NCI-H345 (cell line): Measurements from ENCODE around the gene KCNJ11.
A peak's percentile ranks its signal among the peaks of the same experiment; 100 is the strongest.

Experiments
- DNase-seq: peaks from one replicate; lab custom pipeline; 2025; lab: John Stamatoyannopoulos, UW

The KCNJ11 gene

DNA sequence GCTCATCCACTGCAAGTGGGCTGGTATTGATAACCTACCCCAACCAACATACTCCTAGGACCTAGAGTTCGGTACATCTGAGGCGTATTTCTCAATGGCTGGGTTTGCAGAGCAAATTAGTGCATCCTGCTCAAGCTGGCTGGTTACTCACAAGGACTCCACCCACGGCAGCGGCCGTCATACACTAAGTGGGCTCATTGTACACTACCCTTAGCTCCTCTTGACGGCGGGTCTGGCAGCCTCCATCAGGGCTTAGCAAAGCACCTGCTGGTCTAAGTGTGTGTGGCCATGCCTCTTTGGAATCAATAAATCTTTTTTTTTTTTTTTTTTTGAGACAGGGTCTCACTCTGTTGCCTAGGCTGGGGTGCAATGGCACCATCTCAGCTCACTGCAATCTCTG, 20.2 kb upstream of the KCNJ11 start:
- DNase-seq, result peak; percentile 14

DNA sequence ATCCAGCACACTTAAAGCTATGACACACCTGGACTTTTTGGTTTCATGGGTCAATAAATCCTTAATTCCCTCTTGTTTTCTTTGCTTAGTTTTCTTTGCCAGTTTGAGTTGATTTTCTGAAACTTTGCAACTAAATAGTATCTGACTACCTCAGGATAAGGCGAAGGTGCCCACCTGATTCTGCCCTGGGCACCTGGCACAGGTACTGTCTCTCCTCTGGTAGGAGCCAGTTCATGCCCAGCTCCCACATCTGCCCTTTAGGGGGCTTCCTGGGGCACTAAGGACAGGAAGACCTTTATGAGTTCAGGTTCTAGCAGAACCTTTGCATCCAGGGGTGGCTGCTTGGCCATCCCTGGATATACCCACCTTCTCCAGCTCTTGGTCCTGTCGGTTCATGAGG, 19.6 kb upstream of the KCNJ11 start:
- DNase-seq, result no peak

DNA sequence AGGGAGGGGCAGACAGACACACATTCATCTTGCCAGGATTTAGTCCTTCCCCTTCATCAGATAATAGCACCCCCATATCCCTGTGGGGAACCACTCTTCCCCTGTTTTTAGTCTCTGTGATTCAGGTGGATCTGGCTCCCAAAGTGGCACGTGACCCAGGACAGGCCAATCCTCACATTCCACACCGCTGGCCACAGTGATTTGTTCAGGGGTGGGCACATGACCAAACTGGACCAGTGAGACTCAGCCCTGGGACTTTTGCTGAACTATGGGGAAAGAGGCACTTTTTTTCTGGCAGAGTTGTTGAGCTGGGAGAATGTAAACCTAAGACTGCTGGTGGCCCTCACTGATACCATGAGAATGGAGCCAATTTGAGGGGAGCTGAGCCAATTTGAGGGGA, 19.1 kb upstream of the KCNJ11 start:
- no peak for DNase-seq

DNA sequence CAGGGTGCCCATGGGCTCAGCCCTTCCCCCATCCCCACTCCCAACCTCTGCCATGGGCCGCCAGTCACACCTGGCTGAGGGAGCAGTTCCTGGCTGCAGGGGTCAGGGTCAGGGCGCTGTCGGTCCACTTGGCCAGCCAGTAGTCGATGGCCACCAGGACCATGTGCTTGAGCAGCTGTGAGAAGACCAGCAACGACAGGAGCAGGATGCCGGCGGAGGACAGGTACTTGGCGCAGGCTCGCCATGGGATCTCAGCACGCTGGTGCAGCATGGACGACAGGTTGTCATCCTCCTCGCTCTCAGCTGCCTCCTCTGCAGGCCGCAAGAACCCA, 18.3 kb upstream of the KCNJ11 start:
- DNase-seq, result no peak

DNA sequence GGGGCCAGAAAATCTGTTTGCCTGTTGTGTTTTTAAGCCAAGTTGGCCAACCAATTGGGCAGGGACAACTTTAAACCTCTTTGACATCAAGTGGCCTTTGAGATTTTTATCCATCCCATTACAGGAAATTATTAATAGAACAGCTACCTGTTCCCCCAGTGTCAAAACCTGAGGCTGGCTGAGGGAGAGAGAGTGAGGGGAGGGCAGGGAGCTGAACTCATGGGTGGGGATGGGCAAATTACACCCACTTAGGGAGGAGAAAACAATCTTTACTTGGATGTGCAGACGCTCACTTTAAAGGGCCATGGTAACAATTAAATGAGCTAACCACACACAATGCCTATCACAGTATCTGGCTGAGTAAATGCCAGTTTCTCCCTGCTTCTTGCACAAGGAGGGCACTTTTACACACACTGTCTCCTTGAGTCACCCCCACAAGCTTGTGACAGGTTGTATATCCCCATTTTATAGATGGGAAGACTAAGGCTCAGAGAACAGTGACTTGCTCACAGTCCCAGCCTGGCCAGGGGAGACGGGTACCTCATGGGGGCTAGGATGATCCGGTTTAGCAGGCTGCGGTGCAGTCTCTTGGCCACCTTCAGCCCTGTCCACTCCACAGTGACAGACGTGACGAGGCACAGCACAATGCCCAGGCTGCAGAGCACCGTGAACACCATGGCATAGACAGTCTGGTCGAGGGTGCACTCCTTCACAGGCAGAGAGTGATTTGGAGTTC, 17.8 kb upstream of the KCNJ11 start:
- DNase-seq, result no peak

DNA sequence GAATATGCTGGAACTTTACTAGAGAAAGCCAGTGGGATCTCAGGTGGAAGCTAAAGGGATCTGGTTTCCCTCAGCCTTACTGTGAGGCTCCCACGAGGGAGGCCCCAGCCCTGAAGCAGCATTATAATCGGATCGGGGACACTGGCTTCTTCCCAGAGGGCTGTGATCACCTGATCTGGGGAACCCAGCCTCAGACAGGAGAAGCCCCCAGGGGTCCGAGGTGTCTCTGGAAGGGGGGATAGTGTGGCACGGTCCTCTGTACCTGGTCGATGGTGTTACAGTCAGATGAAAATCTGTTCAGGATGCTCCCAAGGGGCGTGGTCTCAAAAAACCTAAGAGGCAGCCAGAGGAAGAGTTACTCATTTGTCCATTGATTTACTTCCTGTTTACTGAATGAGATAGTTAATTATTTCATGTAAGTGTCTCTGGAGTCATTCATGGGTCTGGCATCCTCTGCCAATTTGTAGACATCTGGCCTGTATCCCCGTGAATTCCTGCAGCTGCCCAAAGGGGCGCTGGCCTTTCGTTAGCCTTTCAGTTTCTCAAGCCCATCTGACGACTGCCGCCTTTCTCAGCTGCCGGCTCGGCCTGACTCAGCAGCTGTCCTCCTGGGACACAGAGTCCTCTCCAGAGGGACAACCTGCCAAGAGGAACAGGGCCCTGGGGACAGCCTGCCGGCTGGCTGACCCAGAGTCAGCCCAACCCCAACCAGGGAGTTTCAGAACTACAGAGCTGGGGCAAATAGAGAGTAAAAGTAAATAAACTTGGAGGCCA, 17.0 kb upstream of the KCNJ11 start:
- no peak for DNase-seq

DNA sequence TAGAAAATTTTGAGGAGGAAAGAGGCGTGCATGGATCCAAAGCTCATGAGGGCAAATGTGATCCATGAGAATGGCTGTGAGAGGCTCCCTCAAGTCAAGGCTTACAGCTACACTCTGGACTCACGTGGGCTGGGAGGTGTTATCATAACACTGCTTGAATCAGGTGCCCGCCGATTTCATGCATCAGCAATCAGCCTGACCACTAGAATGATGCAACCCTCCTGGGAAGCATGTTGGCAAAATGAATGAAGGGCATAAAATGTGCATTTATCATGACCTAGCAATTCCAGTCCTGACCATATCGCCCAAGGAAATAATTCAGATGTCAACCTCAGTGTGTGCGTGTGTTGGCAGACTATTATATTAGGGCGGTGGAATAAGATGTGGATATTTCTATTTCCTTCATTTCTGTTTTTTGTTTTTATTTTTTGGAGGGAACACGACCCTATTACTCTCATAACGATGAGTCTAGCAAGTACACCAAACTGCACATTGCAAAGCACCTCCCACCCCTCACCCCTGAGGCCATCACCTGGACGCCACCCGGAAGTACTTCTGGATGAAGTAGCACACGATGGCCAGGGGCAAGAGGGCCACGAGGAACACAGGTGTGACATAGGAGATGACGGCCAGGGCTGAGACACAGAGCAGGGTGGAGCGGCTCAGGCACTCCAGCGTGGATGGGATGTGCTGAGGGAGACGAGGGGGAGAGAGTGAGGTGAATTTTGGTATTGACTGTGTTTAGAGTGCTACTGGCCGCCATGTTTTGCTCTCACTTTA, 15.7 kb upstream of the KCNJ11 start:
- DNase-seq, result no peak

DNA sequence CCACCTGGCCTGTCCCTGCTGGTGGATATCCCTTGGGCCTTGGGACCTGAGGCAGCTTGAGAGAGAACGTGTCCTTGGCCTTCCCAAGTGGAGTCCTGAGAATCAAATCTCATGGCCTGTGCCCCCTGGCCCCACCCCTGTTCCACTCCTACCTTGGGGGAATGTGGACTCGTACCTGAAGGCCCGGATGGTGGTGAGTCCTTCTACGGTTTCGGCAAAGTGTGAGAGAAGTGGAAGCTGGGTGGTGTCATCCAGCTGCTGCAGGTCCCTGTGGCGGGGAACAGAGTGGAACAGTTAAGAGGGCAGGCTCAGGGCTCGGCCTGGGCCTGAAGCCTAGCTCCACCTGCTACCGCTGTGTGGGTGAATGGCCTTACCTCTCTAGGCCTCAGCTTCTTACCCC, 14.0 kb upstream of the KCNJ11 start:
- no peak for DNase-seq

DNA sequence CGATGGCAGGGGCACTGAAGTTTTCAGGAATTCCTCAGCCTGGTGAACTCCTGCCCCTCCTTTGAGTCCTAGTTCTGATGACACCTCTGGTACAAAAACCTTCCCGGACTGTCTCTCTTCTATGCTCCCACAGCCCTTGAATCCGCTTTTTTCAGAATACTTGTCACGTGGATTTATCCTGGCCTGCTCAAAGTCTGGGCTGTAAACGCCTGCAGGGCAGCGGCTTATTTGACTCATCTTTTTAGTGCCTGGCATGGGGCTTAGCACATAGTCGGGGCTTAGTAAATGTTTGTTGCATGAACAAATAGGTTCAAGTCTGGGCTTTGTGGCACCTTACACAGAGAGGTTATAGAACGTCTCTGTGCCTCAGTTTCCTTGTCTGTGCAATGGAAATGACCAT, 13.4 kb upstream of the KCNJ11 start:
- no peak for DNase-seq

DNA sequence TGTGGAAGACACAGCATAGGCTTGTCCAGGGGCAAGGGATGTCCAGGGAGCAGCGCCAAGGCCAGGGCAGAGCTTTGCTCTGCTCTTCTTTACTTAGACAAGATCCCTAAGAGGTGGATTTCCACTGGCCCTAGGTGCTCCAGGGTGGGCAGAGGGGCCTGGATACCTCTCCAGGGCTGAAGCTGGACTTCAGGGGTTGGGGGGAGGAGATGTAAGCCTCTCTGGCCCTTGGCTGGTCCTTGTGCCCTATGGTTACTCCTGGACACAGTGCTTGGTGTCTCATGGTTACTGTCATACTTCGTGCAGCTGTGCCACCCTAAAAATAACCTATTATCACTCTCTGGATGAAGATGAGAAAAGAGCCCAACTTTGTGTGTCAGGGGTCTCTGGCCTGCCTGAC, 12.9 kb upstream of the KCNJ11 start:
- no peak for DNase-seq

DNA sequence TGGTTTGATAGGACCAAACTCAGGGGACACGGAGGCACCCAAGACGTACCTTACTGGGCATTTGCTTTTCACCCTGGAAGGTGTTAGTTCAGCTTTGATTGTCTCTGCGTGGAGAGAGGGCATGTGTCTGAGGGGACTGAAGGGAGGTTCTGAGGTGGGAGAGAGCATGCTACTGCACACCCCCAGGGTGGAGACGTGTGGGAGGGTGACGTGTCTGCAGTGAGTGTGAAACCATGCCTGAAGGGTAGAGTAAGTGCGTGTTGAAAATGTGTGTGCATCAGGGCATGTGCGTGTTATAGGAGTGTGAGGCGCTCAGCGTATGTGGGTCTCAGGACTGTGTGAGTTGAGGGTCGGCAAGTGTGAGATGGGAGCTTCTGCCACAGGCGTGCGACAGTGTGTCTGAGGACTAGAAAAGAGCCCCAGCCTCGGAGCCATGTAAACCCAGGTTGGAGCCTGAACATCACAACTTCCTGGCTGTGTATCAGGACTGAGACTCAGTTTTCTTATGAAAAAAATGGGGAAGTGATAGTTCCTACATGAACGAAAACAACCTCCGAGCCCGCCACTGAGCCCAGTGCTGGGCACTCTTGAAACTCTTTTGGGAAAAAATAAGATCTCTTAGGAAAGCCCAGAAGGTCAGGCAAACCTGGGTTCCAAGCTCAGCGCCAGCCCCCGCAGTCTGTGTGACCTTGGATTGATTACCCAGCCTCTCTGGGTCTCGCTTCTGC, 11.8 kb upstream of the KCNJ11 start:
- DNase-seq, result no peak

DNA sequence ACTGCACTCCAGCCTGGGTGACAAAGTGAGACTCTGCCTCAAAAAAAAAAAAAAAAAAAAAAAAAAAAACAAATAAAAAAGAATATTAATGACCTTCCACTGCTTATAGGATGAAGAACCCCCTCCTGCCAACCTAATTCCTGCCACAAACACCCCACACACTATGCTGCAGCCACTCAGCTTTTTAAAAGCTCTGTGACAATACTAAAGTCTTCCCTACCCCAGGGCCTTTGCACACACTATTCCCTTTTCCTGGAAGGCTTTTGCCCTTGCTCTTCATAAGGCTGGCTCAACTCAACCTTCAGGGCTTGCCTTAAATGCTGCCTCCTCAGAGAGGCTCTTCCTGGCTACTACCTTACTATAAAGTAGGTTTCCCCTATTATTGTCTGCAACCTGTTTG, 10.8 kb upstream of the KCNJ11 start:
- no peak for DNase-seq

DNA sequence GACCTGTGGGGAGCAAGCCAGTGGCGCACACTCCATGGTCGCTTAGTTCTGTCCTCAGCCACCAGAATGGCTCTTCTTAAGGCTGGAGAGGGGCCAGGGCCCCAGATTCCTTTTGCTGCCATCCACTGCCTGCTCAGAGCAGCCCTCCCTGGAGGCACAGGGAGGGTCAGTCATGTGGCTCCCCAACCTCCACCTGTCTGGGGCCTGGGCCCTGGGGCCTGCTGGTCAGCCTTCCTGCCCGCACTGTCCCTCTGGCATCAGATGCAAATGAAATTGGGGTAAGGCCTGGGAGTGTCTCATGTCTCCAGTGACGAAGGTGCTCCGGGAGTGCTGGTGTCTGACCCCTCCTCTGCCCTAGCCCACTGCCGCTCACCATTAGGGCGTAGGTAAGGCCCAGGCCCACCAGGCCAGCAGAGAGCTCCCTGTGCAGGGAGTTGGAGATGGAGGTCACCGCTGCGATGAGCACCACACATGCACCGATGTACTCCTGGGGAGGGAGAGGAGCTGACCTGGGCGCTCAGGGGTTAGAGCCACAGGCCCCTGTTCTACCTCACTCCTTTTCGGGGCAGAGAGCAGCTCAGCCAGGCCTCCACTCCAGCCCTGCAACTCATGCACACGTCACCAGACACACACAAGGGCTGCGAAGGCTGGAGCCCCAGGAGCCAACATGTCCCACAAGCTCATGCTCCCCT, 9.0 kb upstream of the KCNJ11 start:
- no peak for DNase-seq

DNA sequence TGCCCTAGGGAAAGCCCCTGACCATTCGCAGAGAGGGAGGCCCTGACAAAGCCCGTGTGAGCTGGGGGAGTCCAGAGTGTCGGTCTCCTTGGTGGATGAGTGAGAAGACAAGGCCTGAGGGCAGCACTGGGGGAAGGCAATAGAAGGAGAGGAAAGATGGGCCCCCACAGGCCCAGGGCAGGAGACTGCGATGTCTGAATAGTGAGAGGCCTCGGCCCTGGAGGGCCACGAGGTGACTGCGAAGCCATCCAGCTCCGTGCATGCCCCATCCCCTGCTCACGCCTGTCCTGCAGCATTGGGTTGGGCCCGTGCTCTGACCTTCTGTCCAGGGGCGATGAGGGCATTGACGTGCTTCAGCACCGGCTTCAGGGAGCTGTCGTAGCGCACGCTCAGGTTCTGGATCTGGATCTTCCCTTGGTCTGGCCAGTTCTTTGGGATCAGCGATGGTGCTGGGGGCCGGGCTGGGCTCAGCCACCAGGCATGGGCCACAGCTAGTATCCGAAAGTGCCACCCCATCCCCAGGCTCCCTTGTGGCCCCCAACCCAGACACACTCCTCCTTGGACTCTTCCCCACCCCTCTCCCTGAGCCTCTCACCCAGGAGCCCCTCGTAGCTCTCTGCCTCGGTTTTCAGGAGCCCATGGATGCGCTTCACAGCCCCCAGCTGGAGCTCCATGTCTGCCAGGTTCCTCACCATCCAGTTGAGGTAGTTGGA, 8.3 kb upstream of the KCNJ11 start:
- no peak for DNase-seq

DNA sequence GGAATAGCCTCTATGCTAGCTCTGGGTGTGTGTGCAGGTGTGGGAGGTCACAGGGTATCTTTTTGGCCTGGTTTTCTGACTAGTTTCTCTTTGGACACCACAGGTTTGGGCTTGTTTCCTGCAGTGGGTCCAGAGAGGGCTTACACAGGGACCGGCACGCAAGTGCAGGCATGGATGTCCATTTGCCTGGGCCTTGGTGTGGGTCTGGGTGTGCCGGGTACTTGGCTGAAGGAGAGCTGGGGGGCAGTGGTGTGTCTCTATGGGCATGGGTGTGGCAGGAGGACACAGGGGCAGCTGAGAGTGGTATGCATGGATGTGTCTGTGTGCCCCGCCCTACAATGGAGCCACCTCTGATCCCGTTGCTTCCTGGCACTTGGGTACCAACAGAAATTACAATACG, 7.5 kb upstream of the KCNJ11 start:
- DNase-seq, result no peak

DNA sequence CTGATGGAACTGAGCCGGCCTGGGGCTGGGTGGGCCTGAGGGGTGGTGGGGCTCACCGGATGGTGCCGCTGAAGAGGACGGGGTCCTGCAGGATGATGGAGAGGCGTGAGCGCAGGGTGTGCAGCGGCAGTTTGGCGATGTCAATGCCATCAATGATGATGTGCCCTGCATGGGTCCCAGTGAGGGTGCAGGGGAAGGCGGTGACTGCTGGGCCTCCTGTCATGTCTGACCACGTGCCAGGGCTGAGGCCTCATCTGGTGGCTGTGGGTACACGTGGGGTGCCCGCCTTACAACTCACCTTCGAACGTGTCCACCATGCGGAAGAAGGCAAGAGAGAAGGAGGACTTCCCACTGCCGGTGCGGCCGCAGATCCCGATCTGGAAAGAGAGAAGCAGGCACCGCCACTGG, 7.1 kb upstream of the KCNJ11 start:
- no peak for DNase-seq

DNA sequence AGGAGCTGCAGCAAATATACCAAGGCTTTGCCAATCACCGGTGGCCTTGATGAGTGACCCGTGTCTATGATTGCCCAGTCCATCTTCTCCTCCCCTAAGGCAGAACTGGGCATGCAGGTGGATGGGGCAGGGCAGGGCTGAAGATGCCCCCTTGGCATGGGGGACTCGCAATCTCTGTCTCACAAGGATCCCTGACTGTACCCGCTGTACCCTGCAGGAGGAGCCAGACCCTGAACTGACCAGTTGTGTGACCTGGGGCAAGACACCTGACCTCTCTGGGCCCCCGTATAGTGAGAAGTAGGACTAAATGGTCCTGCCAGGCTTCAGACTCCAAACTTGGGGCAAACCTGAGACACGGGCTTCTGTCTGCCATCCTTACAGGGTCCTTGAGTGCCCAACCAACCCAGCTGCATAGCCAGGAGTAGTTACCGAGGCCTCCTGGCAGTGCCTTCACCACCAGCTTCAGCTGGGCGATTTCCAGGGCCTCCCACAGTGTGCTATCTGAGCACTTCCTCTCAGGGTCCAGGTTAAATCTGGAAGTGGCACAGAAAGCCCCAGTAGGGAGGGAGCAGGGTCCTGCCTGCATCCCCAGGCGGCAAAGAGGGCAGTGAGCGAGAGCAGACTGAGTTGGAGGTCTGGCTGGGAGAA, 6.4 kb upstream of the KCNJ11 start:
- no peak for DNase-seq

DNA sequence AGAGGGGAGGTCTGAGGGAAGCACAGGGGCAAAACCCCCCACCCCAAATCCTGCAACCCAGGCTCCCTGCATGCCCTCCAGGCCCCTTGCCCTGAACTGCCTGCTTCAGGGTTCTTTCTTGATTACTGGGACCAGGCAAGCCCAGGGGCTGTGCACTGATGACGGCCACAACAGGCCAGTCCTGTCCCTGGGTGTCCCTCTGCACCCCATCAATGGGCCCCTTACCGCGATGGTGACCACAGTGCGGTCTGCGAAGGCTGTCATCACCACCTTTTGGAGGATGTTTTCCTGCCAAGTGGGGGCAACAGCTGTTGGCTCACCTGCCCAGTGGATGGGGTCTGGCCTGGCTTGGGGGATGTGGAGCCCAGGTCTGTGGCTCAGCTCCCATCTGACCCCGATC, 5.0 kb upstream of the KCNJ11 start:
- DNase-seq, result no peak

DNA sequence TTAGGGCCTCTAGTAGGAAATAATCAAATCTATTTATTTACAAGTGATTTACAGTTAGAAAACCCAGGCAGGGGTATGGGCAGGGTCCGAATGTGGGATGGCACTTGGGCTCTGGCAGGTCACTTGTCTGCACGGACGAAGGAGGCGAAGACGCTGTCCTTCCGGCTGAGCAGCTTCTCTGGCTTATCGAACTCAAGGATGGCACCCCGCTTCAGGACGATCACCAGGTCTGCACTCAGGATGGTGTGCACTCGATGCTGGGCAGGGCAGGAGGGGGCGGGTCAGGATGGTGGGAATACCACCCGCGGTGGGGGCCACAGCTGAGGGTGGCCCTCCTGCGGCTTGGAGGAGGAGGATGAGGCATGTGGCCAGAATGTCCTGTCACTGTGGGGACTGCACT, 4.4 kb upstream of the KCNJ11 start:
- DNase-seq, result no peak

DNA sequence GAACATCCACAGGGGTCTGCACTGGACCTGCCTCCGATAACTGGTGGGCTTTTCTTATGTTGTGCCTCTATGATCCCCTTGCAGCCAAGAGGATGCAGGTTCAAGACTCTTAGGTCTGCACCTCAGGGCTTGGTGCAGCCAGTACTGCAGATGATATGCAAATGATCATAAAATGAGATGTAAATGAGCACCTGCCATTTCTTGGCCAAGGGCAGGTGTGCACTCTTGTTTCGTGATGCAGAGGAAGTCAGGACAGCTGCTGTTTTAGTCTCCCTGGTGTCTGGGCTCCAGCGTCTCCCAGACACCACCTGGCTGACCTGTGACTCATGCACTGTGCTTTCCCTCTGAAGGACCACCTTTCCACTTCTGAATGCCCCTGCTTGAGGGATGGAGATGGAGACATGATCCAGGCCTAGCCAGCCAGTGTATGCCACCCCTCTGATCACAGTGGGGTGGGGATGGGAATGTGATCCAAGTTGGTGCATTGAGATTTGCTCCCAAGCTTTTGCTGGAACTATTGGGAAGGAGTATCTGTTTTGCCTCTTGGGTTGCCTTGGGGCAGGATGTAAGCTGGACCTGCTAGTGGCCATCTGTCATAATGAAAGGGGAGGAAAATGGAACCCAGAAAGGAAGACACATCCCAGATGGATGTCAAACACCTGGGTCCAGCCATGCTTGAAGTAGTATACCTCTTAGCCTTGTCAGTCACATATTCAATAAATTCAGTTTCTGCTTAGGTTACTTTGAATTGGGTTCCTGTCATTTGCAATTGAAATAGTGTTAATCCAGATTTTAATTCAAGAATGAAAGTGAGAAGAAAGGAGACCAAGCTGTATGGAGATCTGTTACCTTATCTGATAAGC, 3.3 kb upstream of the KCNJ11 start:
- DNase-seq, result peak; percentile 40
